Hematopoietic multipotent progenitor cell treated with erythropoietin and hydrocortisone succinate and interleukin-3 and kit ligand, for 8 days (in vitro differentiated cells): Measurements from ENCODE around the gene ERGIC1.

Experiments
- DNase-seq: peaks from one replicate; pipeline ENCODE4 v3.0.0-alpha.2; 2015

The ERGIC1 gene

DNA sequence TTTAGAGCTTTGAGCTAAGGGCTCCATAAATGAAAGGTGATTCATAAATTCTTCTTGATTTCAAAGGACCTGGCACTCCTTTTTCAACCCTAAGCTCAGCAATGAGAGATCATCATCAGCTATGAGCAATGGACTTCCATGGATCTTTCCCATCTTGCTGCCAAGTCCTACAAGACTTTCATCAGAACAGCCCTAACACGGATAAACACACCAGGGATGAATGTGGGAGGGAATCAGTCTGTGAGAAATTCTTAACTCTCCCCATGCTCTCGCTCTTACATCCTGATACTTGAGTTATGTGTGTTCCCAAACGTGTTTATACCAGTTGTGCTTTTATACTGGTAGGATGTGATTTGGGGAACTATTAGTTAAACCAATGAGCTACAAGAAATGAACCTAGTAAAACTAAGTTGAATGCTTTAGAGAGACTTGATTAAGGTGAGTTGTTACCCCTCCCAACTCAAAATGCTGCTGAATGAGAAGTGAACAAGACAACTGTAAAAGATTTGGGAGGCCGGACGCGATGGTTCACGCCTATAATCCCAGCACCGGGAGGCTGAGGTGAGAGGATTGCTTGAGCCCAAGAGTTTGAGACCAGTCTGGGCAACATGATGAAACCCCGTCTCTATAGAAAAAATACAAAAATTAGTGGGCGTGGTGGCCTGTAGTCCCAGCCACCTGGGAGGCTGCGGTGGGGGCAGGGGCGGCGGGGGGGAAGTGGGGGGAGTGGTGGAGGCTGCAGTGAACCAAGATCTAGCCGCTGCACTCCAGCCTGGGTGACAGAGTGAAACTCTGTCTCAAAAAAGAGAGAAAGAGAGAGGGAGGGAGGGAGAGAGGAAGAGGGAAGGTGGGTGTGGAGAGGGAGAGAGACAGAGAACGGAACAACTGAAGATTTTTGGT, 120.0 kb downstream of the ERGIC1 start:
- no peak for DNase-seq

DNA sequence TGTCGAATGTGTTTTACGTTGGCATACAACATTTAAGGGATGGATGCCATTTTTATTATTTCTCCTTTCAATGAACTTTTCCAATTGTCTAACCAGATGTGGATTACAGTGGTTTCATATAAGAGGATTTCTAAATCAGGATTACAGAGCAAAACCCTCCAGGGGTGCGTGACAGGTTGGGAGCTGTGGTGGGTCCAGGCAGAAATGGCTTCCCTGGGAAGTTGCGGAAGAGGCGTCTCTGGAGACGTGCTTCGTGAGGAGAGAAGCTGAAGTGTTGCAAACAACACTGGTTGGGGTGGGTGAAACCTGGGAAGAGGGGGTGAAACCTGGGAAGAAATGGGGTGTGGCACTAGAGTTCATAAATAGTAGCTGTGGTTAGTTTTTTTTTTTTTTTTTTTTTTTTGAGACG, 120.7 kb downstream of the ERGIC1 start:
- no peak for DNase-seq

DNA sequence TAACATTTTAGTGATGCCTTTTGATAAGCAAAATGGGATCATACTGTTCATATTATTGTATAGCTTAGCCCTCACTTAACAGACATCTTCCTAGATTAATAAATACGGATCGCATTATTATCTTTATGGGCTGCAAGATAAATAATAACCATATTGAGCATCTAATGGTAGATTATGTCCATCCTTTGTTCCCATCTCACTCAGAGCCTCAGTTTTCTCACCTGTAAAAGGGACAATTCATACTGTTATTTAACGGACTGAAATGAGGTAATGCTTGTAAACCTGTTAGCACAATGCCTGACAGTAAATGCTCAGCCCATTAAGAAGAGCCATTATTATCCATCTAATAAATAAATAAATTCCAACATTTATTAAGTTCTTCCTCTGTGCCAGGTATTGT, 122.2 kb downstream of the ERGIC1 start:
- no peak for DNase-seq

DNA sequence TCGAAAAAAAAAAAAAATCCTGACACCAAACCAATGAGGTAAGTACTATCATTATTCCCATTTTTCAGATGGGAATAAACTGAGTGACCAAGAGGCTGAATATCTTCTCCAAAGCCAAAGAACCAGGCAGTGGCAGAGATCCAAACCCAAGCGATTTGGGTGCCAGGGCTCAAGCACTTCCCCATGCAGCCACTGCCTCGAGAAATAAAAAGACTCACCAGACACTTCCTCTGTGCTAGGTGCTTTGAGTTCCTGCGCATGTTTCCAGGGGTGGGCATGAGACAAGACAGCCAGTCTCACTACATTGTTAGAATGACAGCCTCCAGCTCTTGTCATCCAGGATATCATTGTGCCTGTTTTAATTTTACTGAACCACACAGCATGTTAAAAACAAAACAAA, 122.9 kb downstream of the ERGIC1 start:
- DNase-seq, result no peak

DNA sequence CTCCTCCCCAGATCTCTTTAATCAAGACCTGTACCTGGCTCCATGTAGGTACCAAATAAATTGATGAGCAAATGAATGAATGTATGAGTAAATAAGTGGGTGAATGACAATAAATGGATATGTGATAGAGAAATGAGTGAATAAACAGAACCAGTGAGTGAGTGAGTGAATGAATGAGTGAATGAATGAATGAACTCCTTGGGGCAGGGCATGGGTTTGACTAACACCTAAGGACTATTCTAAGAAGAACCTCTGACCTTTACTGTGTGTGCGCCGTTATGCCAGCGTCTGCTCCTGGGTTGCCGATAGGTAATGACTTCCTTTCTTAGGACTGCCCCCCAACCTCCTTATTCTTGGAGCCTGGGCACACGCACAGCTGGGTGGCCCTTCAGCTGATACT, 123.4 kb downstream of the ERGIC1 start:
- DNase-seq, result no peak

DNA sequence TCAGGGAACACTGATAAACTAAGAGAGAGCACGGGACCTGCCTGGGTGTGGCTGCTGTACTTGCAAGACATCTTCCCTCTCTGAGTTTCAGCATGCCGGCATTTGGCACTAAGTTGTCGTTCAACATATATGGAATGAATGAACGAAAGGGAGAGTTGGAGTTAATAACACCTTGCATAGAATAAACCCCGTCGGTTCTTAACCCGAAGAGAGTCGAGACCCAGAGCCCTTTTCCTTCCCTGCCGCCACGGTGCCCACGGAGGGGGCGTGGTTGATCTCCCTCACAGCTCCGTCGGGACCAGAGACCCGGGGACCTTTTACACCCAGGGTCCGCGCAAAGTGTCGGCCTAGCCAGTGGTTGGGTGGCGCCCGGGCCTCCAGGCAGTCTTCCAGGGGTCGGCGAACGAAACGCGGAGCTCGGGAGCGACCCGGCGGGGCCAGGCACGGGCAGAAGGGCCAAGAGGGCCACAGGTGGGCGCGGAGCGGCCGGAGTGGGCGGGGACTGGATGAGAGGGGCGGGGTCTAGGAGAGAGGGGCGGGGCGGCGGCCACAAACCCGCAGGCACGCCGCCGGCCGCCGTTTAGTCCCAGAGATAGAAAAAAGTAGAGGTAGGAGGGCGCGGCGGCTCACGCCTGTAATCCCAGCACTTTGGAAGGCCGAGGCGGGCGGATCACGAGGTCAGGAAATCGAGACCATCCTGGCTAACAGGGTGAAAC, 124.4 kb downstream of the ERGIC1 start:
- peak; percentile 73 for DNase-seq

DNA sequence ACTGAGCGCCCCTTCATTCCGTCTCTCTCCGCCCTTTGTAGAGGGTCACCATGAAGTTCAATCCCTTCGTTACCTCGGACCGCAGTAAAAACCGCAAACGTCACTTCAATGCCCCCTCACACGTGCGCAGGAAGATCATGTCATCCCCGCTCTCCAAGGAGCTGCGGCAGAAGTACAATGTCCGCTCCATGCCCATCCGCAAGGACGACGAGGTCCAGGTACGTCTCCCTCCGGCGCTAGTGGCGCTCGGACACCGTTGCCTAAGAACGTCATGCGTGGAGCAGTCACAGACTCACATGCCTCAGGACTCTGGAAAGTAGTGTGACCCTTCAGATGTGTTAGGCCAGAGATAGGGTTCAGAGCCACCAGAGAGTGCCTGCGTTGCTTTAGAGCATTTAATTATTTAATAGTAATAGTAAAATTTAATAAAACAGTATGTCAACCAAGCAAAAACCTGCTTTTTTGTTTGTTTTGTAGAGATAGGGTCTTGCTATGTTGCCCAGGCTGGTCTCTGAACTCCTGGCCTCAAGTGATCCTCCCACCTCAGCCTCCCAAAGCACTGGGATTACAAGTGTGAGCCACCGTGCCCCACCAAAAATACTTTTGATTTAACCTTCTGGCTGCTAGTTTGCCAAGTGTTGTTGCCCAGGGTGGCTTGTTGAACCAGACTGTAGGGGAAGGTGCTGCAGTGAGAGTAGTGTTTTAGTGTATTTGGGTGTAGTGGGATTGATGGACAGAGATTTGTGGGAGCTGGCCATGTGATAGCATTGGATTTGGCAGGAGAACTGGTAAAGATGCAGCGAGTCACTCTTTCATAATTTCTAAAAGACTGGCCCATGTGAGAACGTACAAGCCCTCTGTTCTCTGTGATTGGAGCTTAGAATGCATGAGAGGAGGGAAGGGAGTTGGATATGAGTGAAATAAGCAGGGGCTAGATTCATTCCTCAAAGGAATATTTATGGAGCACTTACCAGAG, 126.1 kb downstream of the ERGIC1 start:
- peak; percentile 12 for DNase-seq

DNA sequence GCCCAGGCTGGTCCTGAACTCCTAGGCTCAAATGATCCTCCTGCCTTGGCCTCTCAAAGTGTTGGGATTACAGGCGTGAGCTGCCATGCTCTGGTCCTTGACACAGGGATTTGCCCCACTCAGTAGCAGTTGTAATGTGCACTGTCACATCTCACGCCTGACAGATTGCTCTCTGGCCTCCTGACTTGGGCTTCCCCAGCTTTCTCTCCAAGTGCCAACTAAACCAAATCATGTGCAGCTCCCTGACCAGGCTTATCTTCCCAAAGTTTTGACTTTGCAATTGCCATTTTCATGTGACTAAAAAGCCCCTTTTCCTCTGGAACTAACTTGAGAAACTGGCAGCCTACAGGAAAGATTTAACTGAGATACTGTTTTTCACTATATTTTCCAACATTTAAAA, 135.9 kb downstream of the ERGIC1 start:
- DNase-seq, result no peak

DNA sequence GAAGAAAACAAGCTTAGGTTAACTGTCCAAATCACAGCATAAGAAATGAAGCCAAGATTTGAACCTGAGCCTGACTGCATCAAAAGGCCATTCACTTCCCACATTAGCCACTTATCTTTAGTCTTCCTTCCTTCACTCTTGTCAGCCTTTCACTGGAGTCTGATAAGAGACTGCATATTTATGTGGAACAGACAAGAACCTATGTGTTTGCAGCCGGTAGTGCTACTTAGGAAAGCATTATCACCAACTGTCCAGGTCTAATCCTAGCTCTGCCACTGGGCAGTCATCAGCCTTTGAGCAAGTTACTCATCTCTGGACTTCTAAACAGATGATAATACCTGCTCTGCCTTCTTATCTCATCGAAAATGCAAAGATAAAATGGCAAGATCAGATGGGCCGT, 137.4 kb downstream of the ERGIC1 start:
- peak; percentile 39 for DNase-seq

DNA sequence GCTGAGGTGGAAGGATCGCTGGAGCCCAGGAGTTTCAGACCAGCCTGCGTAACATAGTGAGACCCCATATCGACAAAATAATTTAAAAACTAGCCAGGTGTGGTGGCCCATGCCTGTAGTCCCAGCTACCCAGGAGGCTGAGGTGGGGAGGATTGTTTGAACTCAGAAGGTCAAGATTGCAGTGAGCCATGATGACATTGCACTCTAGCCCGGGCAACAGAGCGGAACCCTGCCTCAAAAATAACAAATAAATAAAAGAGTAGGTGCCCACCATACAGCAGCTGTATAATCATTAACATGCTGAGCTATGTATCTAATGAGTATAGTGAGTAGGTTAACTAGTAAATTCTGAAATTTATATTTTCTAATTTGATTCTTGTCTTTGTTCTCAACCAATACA, 138.5 kb downstream of the ERGIC1 start:
- DNase-seq, result no peak

DNA sequence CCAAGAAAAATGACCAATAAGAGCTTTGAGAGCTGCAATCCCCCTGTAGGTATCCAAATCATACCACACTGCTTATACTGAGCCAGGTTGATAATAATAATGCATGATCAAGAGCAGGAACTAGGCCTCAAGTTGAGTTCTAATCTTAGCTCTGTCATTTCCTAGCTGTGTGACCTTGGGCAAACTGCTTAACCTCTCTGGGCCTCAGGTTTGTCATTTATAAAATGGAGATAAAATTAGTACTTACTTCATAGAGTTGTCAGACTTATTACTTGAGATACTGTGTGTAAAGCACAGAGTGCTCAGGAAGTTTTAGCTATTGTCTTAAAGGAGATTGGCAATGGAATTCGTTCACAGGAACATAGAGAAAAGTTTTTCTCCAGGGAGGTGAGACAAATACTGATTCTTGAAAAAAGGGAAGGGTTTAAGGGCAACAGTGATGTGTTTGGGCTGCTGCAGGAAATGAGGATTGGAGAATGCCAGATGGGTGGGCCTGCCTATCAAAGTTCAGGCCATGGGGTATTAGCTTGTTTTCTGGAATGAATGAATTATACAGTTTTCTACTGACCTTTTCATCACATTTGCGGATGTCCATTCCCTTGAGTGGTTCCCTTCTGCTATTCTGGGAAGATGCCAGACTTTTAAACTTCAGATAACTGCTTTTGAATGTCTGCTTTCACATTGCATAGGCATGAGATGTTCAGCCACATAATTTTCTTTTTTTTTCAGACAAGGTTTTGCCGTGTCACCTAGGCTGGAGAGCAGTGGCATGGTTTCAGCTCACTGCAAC, 139.3 kb downstream of the ERGIC1 start:
- no peak for DNase-seq

DNA sequence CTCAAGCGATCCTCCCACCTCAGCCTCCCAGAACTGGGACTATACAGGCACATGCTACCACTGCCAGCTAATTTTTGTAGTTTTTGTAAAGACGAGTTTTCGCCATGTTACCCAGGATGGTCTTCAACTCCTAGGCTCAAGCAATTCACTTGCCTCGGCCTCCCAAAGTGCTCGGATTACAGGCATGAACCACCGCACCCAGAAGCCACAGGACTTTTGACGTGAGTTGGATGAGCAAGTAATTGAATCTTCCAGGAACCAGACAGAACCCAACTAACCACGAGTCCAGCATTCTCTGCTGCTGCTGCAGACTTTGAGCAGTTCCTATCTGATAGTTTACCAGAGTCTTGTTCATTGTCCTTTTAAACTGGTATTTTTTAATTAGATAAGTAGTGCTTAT, 139.9 kb downstream of the ERGIC1 start:
- no peak for DNase-seq

DNA sequence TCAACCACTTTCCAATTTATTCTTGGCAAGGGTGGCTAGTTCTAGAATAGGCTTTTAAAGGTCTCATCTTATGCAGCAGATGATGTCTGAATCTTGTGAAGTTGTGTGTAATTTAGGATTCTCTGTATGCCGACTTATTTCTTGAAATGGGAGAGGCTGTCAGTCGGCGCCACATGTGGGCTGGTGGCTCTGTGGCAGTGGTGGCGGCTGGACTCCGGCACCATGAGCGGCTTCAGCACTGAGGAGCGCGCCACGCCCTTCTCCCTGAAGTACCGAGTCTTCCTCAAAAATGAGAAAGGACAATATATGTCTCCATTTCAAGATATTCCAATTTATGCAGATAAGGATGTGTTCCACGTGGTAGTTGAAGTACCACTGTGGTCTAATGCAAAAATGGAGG, 141.2 kb downstream of the ERGIC1 start:
- DNase-seq, result no peak

DNA sequence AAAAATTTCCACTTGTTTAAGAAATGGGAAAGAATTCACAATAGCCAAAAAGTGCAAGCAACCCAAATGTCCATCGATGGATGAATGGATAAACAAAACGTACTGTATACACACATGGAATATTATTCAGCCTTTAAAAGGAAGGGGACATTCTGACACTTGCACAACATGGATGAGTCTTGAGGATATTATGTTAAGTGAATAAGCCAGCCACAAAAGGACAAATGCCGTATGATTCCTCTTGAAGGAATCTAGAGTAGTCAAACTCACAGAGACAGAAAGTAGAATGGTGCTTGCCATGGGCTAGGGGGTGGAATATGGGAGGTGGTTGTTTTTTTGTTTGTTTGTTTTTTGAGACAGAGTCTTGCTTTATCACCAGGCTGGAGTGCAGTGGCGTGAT, 145.7 kb downstream of the ERGIC1 start:
- no peak for DNase-seq

DNA sequence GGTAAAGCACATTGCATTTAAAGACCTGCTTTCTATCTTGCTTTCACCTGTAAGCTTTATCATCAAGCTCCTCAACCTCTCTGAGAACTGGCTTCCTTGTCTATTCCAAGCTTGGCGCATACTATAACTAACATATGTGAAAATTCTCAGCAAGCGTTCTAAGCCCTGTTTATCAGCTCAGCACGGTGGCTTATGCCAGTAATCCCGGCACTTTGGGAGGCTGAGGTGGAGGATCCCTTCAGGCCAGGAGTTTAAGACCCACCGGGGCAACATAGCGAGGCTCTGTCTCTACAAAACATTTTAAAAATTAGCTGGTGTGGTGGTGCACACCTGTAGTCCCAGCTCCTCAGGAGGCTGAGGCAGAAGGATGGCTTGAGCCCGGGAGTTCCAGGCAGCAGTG, 147.9 kb downstream of the ERGIC1 start:
- DNase-seq, result no peak

DNA sequence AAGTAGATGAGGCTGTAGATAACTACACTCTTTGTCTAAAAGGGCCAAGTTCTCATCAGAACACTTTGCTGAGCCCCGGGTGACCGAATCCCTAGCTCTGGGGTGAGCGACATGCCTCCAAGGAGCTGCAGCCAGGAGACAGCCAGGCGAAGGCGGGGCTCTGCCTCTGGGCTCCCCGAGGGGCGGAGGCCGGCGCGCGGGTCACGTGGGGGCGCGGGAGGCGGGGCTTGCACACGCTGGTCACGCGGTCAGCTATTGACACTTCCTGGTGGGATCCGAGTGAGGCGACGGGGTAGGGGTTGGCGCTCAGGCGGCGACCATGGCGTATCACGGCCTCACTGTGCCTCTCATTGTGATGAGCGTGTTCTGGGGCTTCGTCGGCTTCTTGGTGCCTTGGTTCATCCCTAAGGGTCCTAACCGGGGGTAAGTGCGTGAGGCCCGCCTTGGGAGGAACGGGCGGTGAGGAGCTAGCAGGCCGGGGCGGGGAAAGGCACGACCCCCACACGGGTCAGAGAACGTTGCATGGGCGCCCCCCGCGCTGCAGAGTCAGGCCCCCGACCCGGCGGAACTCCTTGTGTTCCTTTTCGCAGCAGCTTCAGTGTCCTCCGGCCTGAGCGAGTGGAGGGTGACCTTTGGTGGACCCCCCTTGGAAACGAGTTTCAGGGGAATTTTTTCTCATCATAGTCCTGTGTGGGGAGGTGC, 149.6 kb downstream of the ERGIC1 start, which contains the start of gene ATP6V0E1:
TSS of gene ATP6V0E1 (plus strand) at position 230 of the 702 bp plus-strand sequence. CDS start at position 320, 90 bp downstream.
- DNase-seq, result peak; percentile 94

DNA sequence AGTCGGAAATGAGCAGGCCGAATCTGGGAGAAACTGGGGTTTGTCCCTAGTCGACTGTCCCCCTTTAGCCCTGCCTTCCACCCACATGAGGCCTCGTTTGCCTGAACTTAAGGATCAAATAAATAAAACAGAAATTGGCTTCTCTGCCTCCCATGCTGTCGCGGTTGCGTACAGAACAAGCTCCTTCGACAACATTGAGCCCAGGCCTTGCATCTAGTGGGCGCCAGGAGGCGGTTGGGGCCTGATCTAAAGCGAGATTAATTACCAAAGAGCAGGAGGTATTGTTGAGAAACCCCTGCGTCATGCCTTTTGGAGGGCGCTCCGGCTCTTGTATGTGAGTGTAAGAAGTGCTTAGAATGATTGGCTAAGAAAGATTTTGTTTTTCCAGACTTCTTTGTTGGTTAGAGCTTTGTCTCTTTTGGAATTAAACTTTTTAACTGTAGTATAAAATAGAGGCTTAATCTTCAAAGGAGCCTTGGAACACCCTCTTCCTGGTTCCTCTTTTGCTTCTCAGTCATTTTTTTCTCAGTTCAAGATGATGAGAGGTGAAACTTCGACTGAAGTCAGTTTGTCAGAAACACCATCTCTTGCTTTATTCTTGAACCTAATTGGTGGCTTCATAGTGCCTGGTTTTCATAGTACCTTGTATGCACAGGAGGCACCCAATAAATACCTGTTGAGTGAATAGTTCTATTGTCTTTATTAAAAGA, 150.3 kb downstream of the ERGIC1 start:
- peak; percentile 93 for DNase-seq

DNA sequence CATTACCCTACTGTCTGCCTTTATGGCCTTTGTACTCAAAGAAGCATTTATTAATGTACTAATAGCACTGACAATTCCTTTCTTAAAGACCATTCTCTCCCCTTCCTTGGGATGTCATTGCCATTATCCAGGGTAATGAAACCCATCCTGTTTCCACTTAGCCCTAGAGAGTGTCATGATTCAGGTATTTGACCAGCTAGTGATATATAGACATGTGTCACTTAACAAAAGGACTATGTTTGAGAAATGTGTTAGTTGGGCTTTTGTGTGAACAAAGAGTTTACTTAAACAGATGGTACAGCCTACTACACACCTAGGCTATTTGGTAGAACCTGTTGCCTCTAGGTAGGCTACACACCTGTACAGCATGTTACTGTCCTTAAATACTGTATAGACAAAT, 151.5 kb downstream of the ERGIC1 start:
- DNase-seq, result no peak

DNA sequence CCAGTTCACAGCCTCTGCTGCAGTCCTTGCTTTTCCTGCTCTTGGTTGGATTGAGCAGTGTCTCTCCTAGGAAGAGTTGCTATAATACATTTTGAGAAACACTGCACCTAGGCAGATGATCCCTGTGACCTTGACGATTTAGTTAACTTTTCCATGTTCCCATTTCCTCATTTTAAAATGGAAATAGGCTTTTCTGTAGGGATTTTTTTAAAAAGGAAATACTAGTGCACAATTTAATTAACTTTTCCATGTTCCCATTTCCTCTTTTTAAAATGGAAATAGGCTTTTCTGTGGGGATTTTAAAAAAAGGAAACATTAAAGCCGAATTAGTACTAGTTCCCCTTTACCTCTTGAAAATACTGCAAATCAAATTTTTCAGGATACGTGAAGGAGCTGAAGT, 154.2 kb downstream of the ERGIC1 start:
- DNase-seq, result no peak

DNA sequence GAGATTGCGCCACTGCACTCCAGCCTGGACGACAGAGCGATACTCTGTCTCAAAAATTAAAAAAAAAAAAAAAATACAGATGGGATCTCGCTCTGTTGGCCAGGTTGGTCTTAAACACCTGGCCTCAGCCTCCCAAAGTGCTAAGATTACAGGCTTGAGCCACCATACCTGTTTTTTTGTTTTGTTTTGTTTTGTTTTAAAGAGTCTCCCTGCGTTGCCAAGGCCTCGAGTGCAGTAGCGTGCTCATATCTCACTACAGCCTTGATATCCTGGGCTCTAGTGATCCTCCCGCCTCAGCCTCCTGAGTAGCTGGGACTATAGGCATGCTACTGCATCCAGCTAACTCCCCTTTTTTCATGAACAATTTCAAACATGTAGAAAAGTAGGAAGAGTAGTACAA, 156.7 kb downstream of the ERGIC1 start:
- no peak for DNase-seq

DNA sequence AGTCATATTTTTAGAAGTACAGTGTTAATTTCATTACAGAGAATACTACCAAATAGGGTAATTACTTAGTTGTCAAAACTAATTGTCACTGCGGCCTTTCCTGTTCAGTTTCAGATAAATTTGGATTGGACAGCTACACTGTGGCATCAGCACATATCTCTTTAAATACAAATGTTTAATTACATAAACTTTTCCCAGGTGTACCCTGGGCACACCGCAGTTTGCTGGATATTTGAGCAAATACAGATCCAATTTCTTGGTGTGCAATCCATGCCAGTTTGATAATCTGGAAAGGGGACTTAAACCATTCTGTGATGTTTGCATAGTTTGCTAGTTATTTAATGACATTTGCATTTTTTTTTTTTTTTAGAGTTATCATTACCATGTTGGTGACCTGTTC, 160.4 kb downstream of the ERGIC1 start:
- DNase-seq, result no peak
